ENCODE measurements around the gene SUN5.

GRCh38 chr20:32999603-33000250, 4.5 kb downstream of the SUN5 start:
- TF ChIP-seq, protein P1, sequence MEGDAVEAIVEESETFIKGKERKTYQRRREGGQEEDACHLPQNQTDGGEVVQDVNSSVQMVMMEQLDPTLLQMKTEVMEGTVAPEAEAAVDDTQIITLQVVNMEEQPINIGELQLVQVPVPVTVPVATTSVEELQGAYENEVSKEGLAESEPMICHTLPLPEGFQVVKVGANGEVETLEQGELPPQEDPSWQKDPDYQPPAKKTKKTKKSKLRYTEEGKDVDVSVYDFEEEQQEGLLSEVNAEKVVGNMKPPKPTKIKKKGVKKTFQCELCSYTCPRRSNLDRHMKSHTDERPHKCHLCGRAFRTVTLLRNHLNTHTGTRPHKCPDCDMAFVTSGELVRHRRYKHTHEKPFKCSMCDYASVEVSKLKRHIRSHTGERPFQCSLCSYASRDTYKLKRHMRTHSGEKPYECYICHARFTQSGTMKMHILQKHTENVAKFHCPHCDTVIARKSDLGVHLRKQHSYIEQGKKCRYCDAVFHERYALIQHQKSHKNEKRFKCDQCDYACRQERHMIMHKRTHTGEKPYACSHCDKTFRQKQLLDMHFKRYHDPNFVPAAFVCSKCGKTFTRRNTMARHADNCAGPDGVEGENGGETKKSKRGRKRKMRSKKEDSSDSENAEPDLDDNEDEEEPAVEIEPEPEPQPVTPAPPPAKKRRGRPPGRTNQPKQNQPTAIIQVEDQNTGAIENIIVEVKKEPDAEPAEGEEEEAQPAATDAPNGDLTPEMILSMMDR (IDR thresholded peaks at IDR 0.05; ENCODE audit: control extremely low read depth in 1 of 3, insufficient read depth in 1 of 3, low read depth in 1 of 3, low read length in 3 of 3) = no peak
- TF ChIP-seq ATF2 (IDR thresholded peaks at IDR 0.05; ENCODE audit: low read length) (no peak), EZH2 (IDR thresholded peaks at IDR 0.05; ENCODE audit: low read depth, low read length, severe bottlenecking) (no peak), SUZ12 (IDR thresholded peaks at IDR 0.05; ENCODE audit: low read length) (no peak), GABPA (IDR thresholded peaks at IDR 0.05; ENCODE audit: borderline replicate concordance, insufficient read depth, low read length) (no peak), SIN3A (conservative IDR thresholded peaks at IDR 0.05 in 1 of 2, IDR thresholded peaks at IDR 0.05 in 1 of 2; ENCODE audit: low read depth in 1 of 2, low read length in 2 of 2) (no peak), TAF7 (optimal IDR thresholded peaks at IDR 0.05; ENCODE audit: borderline replicate concordance, low read depth, low read length) (no peak)
